NCI-H1417 (cell line): ENCODE data around the gene IPPK.

Source experiments
- DNase-seq, 3 experiments: peaks; one replicate each; lab custom pipeline; 2025; lab: John Stamatoyannopoulos, UW

The IPPK gene

GRCh38 chr9:92657296-92658094 lies 12.4 kb downstream of the IPPK start:
- DNase-seq: no peak

GRCh38 chr9:92656537-92656925 lies 13.4 kb downstream of the IPPK start:
- no peak for DNase-seq

GRCh38 chr9:92655896-92656536 lies 13.9 kb downstream of the IPPK start:
- no peak for DNase-seq

GRCh38 chr9:92655366-92655765 lies 14.6 kb downstream of the IPPK start:
- DNase-seq: no peak

GRCh38 chr9:92654481-92655301 lies 15.2 kb downstream of the IPPK start:
- DNase-seq: no peak

GRCh38 chr9:92652461-92652860 lies 17.5 kb downstream of the IPPK start:
- no peak for DNase-seq

- no peak for DNase-seq
These were observed 18.9 kb downstream of the IPPK start for GRCh38 chr9:92650839-92651621.

- no peak for DNase-seq
These were observed 19.6 kb downstream of the IPPK start for GRCh38 chr9:92650296-92650695.

- no peak for DNase-seq
These were observed 20.9 kb downstream of the IPPK start for GRCh38 chr9:92649007-92649406.

GRCh38 chr9:92648474-92648971 lies 21.4 kb downstream of the IPPK start:
- no peak for DNase-seq

- DNase-seq: no peak
These were observed 22.1 kb downstream of the IPPK start for GRCh38 chr9:92647671-92648473.

GRCh38 chr9:92645041-92645440 lies 24.9 kb downstream of the IPPK start:
- DNase-seq: no peak

- no peak for DNase-seq
These were observed 25.7 kb downstream of the IPPK start for GRCh38 chr9:92644278-92644677.

GRCh38 chr9:92642564-92642963 lies 27.4 kb downstream of the IPPK start:
- no peak for DNase-seq

- no peak for DNase-seq
These were observed 27.9 kb downstream of the IPPK start for GRCh38 chr9:92642041-92642451.

- no peak for DNase-seq
These were observed 28.7 kb downstream of the IPPK start for GRCh38 chr9:92641092-92641809.

- no peak for DNase-seq
These were observed 29.4 kb downstream of the IPPK start for GRCh38 chr9:92640398-92641091.

- DNase-seq: no peak
These were observed 30.1 kb downstream of the IPPK start for GRCh38 chr9:92639791-92640271.

GRCh38 chr9:92639124-92639523 lies 30.8 kb downstream of the IPPK start:
- DNase-seq: no peak
